GM23338 (cell line): ENCODE data around the gene BEST2. TPM values are rescaled to one million over a fixed set of nuclear protein-coding genes. Genes with fewer than 3 reads are reported as not detected.

Experiments used
- ATAC-seq: fragments of 200-7000 bp; cut with Tn5 transposase; 3 replicates; pipeline ENCODE4 v1.9.1; 2020
- DNase-seq: peaks from one replicate; pipeline ENCODE4 v3.0.0-alpha.2; 2015; ENCODE audit warnings: low spot score
- H2AFZ ChIP-seq: fragments of 200-600 bp; sonication (generic); 2 replicates; pipeline ENCODE4 v1.8.0; 2016; ENCODE audit warnings: antibody characterized with exemption, mild to moderate bottlenecking, moderate library complexity
- H3F3A ChIP-seq: fragments of 200-600 bp; sonication (generic); replicated peaks from 2 replicates; pipeline ENCODE4 v1.8.0; 2017; ENCODE audit warnings: antibody characterized with exemption, mixed run types, low read depth
- H3K27ac ChIP-seq: fragments of 200-600 bp; sonication (generic); 2 replicates; pipeline ENCODE4 v1.6.1; 2016; ENCODE audit warnings: low read depth
- H3K27me3 ChIP-seq: fragments of 200-600 bp; sonication (generic); 2 replicates; pipeline ENCODE4 v1.8.0; 2016; ENCODE audit warnings: mild to moderate bottlenecking, mixed run types, moderate library complexity; ENCODE audit not compliant: insufficient read depth
- H3K36me3 ChIP-seq: fragments of 200-600 bp; sonication (generic); 2 replicates; pipeline ENCODE4 v1.8.0; 2016; ENCODE audit warnings: mild to moderate bottlenecking; ENCODE audit not compliant: insufficient read depth
- H3K4me1 ChIP-seq: fragments of 200-600 bp; sonication (generic); 2 replicates; pipeline ENCODE4 v1.8.0; 2016; ENCODE audit warnings: mild to moderate bottlenecking, moderate library complexity; ENCODE audit not compliant: insufficient read depth
- H3K4me2 ChIP-seq: fragments of 200-600 bp; sonication (generic); 2 replicates; pipeline ENCODE4 v1.7.1; 2017; ENCODE audit warnings: mixed run types
- H3K4me3 ChIP-seq: fragments of 200-600 bp; sonication (generic); 2 replicates; pipeline ENCODE4 v1.6.1; 2016; ENCODE audit warnings: mixed run types
- H3K79me2 ChIP-seq: fragments of 200-600 bp; sonication (generic); replicated peaks from 2 replicates; pipeline ENCODE4 v1.8.0; 2017; ENCODE audit warnings: mild to moderate bottlenecking; ENCODE audit not compliant: insufficient read depth
- H3K9me2 ChIP-seq: fragments of 200-600 bp; sonication (generic); 2 replicates; pipeline ENCODE4 v1.8.0; 2017; ENCODE audit not compliant: insufficient read depth
- H4K20me1 ChIP-seq: fragments of 200-600 bp; sonication (generic); replicated peaks from 2 replicates; pipeline ENCODE4 v1.8.0; 2017; ENCODE audit warnings: mild to moderate bottlenecking; ENCODE audit not compliant: insufficient read depth
- H3K27ac Mint-ChIP-seq: 2 replicates; pipeline ENCODE4 v1.8.0; 2020; ENCODE audit warnings: inconsistent platforms, mild to moderate bottlenecking, moderate library complexity, mixed read lengths
- H3K27me3 Mint-ChIP-seq: 3 replicates; pipeline ENCODE4 v1.8.0; 2022; ENCODE audit warnings: low read depth, mild to moderate bottlenecking, moderate library complexity, mixed read lengths, inconsistent platforms; ENCODE audit not compliant: insufficient read depth, poor library complexity
- H3K36me3 Mint-ChIP-seq: 3 replicates; pipeline ENCODE4 v1.8.0; 2021; ENCODE audit warnings: low read depth, mild to moderate bottlenecking, inconsistent platforms, moderate library complexity, mixed read lengths
- H3K4me1 Mint-ChIP-seq: 3 replicates; pipeline ENCODE4 v1.8.0; 2020; ENCODE audit warnings: mild to moderate bottlenecking, inconsistent platforms, mixed read lengths
- H3K4me3 Mint-ChIP-seq: 3 replicates; pipeline ENCODE4 v1.8.0; 2021; ENCODE audit warnings: moderate library complexity, mild to moderate bottlenecking, inconsistent platforms, mixed read lengths
- H3K9me3 Mint-ChIP-seq: 3 replicates; pipeline ENCODE4 v1.8.0; 2020; ENCODE audit warnings: moderate library complexity, mild to moderate bottlenecking, inconsistent platforms, mixed read lengths
- CREB1 ChIP-seq: fragments of 250-450 bp; sonication (Bioruptor Pico); IDR thresholded peaks from 2 replicates; pipeline ENCODE4 v1.5.0; 2020; ENCODE audit warnings: low read depth, mild to moderate bottlenecking, moderate library complexity
- CTCF ChIP-seq, 2 experiments: fragments of 200-600 bp in 1 of 2; sonication (generic) in 1 of 2; conservative IDR thresholded peaks; 2 replicates each; pipeline versions ENCODE4 v1.5.1 to v1.6.1; 2016 to 2017; ENCODE audit warnings: antibody characterized with exemption in 2 of 2, low read depth in 2 of 2, mild to moderate bottlenecking in 2 of 2, moderate library complexity in 1 of 2
- ETS1 ChIP-seq: IDR thresholded peaks from 2 replicates; pipeline ENCODE4 v1.6.1; 2016; ENCODE audit warnings: antibody characterized with exemption
- EZH2 ChIP-seq: fragments of 200-600 bp; sonication (generic); IDR thresholded peaks from one replicate; pipeline ENCODE4 v1.8.0; 2017; ENCODE audit warnings: antibody characterized with exemption, mild to moderate bottlenecking, low read depth; ENCODE audit not compliant: unreplicated experiment
- EZH2phosphoT487 ChIP-seq: fragments of 200-600 bp; sonication (generic); IDR thresholded peaks from one replicate; pipeline ENCODE4 v1.8.1; 2018; ENCODE audit warnings: antibody characterized with exemption; ENCODE audit not compliant: unreplicated experiment
- JUNB ChIP-seq: IDR thresholded peaks from one replicate; pipeline ENCODE4 v1.6.1; 2016; ENCODE audit warnings: antibody characterized with exemption; ENCODE audit not compliant: unreplicated experiment
- REST ChIP-seq: IDR thresholded peaks from one replicate; pipeline ENCODE4 v1.6.1; 2018; ENCODE audit warnings: antibody characterized with exemption; ENCODE audit not compliant: unreplicated experiment
- STAT1 ChIP-seq: IDR thresholded peaks from one replicate; pipeline ENCODE4 v1.6.1; 2016; ENCODE audit warnings: antibody characterized with exemption; ENCODE audit not compliant: unreplicated experiment
- ZNF114 ChIP-seq: fragments of 250-450 bp; sonication (Bioruptor Pico); IDR thresholded peaks from 2 replicates; pipeline ENCODE4 v1.5.0; 2020; ENCODE audit warnings: mild to moderate bottlenecking, moderate library complexity
- ZNF331 ChIP-seq: fragments of 250-450 bp; sonication (Bioruptor Pico); IDR thresholded peaks from 2 replicates; pipeline ENCODE4 v1.5.0; 2020; ENCODE audit warnings: low read depth, mild to moderate bottlenecking, moderate library complexity
- polyA plus RNA-seq: library from polyadenylated mRNA; unstranded; fragments of >200 nt; fragmentation: Nextera tagmentation; extraction: Ambion mirVana; gene quantifications from 2 replicates; pipeline ENCODE4 v1.2.1, GENCODE V29; 2016
- total RNA-seq: library from RNA; depleted of rRNA; stranded (reverse); fragments of >200 nt; shearing (Covaris generic); gene quantifications from 2 replicates; pipeline ENCODE4 v1.2.3, GENCODE V29; 2014

The BEST2 gene
- total and polyA plus RNA-seq, 2 experiments from 2014 or later: 1.2 to 10.4 TPM

- Histone ChIP-seq H4K20me1 (no peaks in the 10 kb centered on the region), H3K27me3 (no peaks in the 10 kb centered on the region), H3K79me2 (no peaks in the 10 kb centered on the region), H3K4me1 (peaks cover 30% of the 10 kb centered on the region), H3K4me3 (no peak overlapping the region), H3K27ac (no peak overlapping the region), H3K4me2 (no peak overlapping the region), H3F3A (peaks cover 30% of the 10 kb centered on the region), H3K36me3 (no peaks in the 10 kb centered on the region), H3K9me2 (no peaks in the 10 kb centered on the region), H2AFZ (no peak overlapping the region)
- ATAC-seq: no peak
- Mint-ChIP-seq H3K4me3 (no peak overlapping the region), H3K27ac (no peak overlapping the region), H3K36me3 (no peaks in the 10 kb centered on the region), H3K9me3 (no peaks in the 10 kb centered on the region), H3K4me1 (peaks cover 21% of the 10 kb centered on the region), H3K27me3 (peaks cover 13% of the 10 kb centered on the region)
- DNase-seq: no peak
- TF ChIP-seq CREB1 (no peak), EZH2phosphoT487 (no peak), JUNB (no peak)
These were observed 32.8 kb downstream of the BEST2 start for GRCh38 chr19:12784394-12784870.

GRCh38 chr19:12784871-12785430 is 33.4 kb downstream of the BEST2 start:
- no peaks in the 10 kb centered on the region for H4K20me1 ChIP-seq
- peaks cover 27% of the 10 kb centered on the region for H3F3A ChIP-seq
- H3K4me1 ChIP-seq: peaks cover 25% of the 10 kb centered on the region
- no peak overlapping the region for H2AFZ ChIP-seq
- H3K79me2 ChIP-seq: no peaks in the 10 kb centered on the region
- H3K9me3 Mint-ChIP-seq: no peaks in the 10 kb centered on the region
- DNase-seq: no peak
- no peak overlapping the region for H3K4me2 ChIP-seq
- no peak overlapping the region for H3K4me3 Mint-ChIP-seq
- H3K9me2 ChIP-seq: no peaks in the 10 kb centered on the region
- no peak overlapping the region for H3K27ac ChIP-seq
- no peak overlapping the region for H3K4me3 ChIP-seq
- H3K27me3 ChIP-seq: no peaks in the 10 kb centered on the region
- no peaks in the 10 kb centered on the region for H3K36me3 ChIP-seq
- H3K27me3 Mint-ChIP-seq: peaks cover 11% of the 10 kb centered on the region
- no peak for ATAC-seq
- H3K36me3 Mint-ChIP-seq: no peaks in the 10 kb centered on the region
- H3K27ac Mint-ChIP-seq: no peak overlapping the region
- peaks cover 18% of the 10 kb centered on the region for H3K4me1 Mint-ChIP-seq
- TF ChIP-seq JUNB (no peak), STAT1 (no peak), EZH2 (no peak), EZH2phosphoT487 (no peak), ZNF114 (CRISPR knock-in tag) (no peak), REST (no peak), CREB1 (no peak), CTCF (conservative IDR thresholded peaks at IDR 0.05; ENCODE audit: low read depth in 2 of 2) (no peak), ETS1 (no peak), ZNF331 (CRISPR knock-in tag) (no peak)
